Testis (tissue), 2 donors: ENCODE data around the gene C2orf49.

Experiments
- POLR2A ChIP-seq: fragments of 450-650 bp; IDR thresholded peaks from one replicate; pipeline ENCODE4 v1.6.1; 2017; ENCODE audit warnings: antibody characterized with exemption, mild to moderate bottlenecking, moderate library complexity
- TF ChIP-seq, protein P1 (sequence below), 3 experiments: fragments of 450-650 bp in 2 of 3; fragments of 200-600 bp in 1 of 3; sonication (generic) in 1 of 3; IDR thresholded peaks; one replicate each; pipeline ENCODE4 v1.5.1; 2016 to 2019; ENCODE audit warnings: antibody characterized with exemption in 3 of 3, mild to moderate bottlenecking in 2 of 3, moderate library complexity in 1 of 3

GRCh38 chr2:105368759-105369408 is 31.5 kb downstream of the C2orf49 start:
- TF ChIP-seq, protein P1, sequence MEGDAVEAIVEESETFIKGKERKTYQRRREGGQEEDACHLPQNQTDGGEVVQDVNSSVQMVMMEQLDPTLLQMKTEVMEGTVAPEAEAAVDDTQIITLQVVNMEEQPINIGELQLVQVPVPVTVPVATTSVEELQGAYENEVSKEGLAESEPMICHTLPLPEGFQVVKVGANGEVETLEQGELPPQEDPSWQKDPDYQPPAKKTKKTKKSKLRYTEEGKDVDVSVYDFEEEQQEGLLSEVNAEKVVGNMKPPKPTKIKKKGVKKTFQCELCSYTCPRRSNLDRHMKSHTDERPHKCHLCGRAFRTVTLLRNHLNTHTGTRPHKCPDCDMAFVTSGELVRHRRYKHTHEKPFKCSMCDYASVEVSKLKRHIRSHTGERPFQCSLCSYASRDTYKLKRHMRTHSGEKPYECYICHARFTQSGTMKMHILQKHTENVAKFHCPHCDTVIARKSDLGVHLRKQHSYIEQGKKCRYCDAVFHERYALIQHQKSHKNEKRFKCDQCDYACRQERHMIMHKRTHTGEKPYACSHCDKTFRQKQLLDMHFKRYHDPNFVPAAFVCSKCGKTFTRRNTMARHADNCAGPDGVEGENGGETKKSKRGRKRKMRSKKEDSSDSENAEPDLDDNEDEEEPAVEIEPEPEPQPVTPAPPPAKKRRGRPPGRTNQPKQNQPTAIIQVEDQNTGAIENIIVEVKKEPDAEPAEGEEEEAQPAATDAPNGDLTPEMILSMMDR (IDR thresholded peaks at IDR 0.05): no peak
- TF ChIP-seq POLR2A: no peak
